Esophagus (tissue), 2 donors: ENCODE data around the gene CRACR2B. TPM values are rescaled to one million over a fixed set of nuclear protein-coding genes. Genes with fewer than 3 reads are reported as not detected.

Source experiments
- H3K27ac ChIP-seq, 2 donors: one replicate each; pipeline ENCODE4 v1.5.1; 2013; ENCODE audit warnings: low read depth in 2 of 2, mild to moderate bottlenecking in 2 of 2, inconsistent platforms in 1 of 2, low read length in 1 of 2, moderate library complexity in 1 of 2
- H3K27me3 ChIP-seq, 2 donors: one replicate each; pipeline ENCODE4 v1.6.1; 2013; ENCODE audit warnings: low read length in 2 of 2, control low read depth in 1 of 2, mild to moderate bottlenecking in 1 of 2; ENCODE audit not compliant: insufficient read depth in 2 of 2, control insufficient read depth in 1 of 2
- H3K36me3 ChIP-seq, 2 donors: one replicate each; pipeline ENCODE4 v1.6.1; 2013; ENCODE audit warnings: low read length in 1 of 2; ENCODE audit not compliant: control insufficient read depth in 2 of 2, insufficient read depth in 2 of 2
- H3K4me1 ChIP-seq, 2 donors: one replicate each; pipeline ENCODE4 v1.6.1; 2013; ENCODE audit warnings: low read length in 1 of 2; ENCODE audit not compliant: control insufficient read depth in 2 of 2, insufficient read depth in 2 of 2
- H3K4me3 ChIP-seq, 2 donors: one replicate each; pipeline ENCODE4 v1.5.1; 2013; ENCODE audit warnings: low read length in 2 of 2, mild to moderate bottlenecking in 2 of 2, low read depth in 1 of 2, moderate library complexity in 1 of 2
- H3K9me3 ChIP-seq, 2 donors: one replicate each; pipeline ENCODE4 v1.6.1; 2013; ENCODE audit warnings: mild to moderate bottlenecking in 2 of 2, low read depth in 1 of 2, low read length in 1 of 2, moderate library complexity in 1 of 2; ENCODE audit not compliant: control insufficient read depth in 2 of 2, insufficient read depth in 1 of 2
- WGBS, 2 donors: extraction: QIAGEN DNeasy Blood & Tissue Kit; methylation state at CpG; one replicate each; pipeline ENCODE4 v1.1.7; 2013; 5-methylcytosine and 5-hydroxymethylcytosine counted together
- polyA plus RNA-seq, 2 donors: library from polyadenylated mRNA; stranded (reverse); fragments of 200-250 nt; gene quantifications; one replicate each; pipeline ENCODE4 v1.2.3, GENCODE V29; 2013
- donor health status: healthy with polysubstance abuse.
- donor health status: Bipolar disorder and iron deficiency.

Gene CRACR2B
- polyA plus RNA-seq, 2 donors: 3.2 to 5.3 TPM

DNA sequence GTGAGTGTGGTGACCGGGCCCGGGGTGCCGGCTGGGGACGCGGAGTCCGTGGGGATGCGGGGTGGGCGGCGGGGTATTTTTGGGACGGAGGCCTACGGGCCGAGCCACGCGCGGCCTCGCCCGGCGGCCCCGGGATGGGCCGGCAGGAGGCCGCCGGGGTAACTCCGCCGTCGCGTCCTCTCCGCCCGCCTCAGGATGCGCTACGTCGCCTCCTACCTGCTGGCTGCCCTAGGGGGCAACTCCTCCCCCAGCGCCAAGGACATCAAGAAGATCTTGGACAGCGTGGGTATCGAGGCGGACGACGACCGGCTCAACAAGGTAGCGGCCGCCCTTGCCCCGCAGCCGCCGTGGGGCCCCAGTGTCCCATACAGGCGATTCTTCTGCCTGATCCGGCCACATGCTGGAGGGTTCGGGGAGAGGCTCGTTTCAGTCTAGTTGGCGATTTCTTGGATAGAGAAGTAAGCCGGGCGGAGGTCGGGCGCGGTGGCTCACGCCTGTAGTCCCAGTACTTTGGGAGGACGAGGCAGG lies 17.6 kb upstream of the CRACR2B start:
- WGBS, 2 donors: 0 to 1% methylated on average over 36 to 55 of the region's 55 CpGs
- no peaks in the 10 kb centered on the region for H3K9me3 ChIP-seq
- H3K4me1 ChIP-seq: peaks cover 0 to 11% of the 10 kb centered on the region in 2 donors
- H3K27ac ChIP-seq: peak overlapping the region; percentile 81 to 92
- H3K36me3 ChIP-seq: peaks cover 9 to 25% of the 10 kb centered on the region in 2 donors
- H3K4me3 ChIP-seq: peak overlapping the region; percentile 87 to 97
- no peaks in the 10 kb centered on the region for H3K27me3 ChIP-seq

- Histone ChIP-seq H3K27me3 (no peaks in the 10 kb centered on the region), H3K4me3 (peak overlapping the region in 1 of 2 donors; percentile 97), H3K27ac (peak overlapping the region in 1 of 2 donors; percentile 13), H3K9me3 (no peaks in the 10 kb centered on the region), H3K36me3 (peaks cover 9 to 25% of the 10 kb centered on the region in 2 donors), H3K4me1 (peaks cover 0 to 8% of the 10 kb centered on the region in 2 donors)
- 64 to 66% methylated on average over 14 of the region's 14 CpGs for WGBS, 2 donors
Observed at GRCh38 chr11:811446-812245, 16.1 kb upstream of the CRACR2B start.

- H3K4me1 ChIP-seq: peaks cover 0 to 8% of the 10 kb centered on the region in 2 donors
- H3K27ac ChIP-seq: peak overlapping the region in 1 of 2 donors; percentile 13
- H3K27me3 ChIP-seq: no peaks in the 10 kb centered on the region
- peaks cover 9 to 25% of the 10 kb centered on the region in 2 donors for H3K36me3 ChIP-seq
- H3K9me3 ChIP-seq: no peaks in the 10 kb centered on the region
- 83 to 88% methylated on average over 3 of the region's 3 CpGs for WGBS, 2 donors
- H3K4me3 ChIP-seq: no peak overlapping the region
Observed at GRCh38 chr11:812390-812789, 15.3 kb upstream of the CRACR2B start.

DNA sequence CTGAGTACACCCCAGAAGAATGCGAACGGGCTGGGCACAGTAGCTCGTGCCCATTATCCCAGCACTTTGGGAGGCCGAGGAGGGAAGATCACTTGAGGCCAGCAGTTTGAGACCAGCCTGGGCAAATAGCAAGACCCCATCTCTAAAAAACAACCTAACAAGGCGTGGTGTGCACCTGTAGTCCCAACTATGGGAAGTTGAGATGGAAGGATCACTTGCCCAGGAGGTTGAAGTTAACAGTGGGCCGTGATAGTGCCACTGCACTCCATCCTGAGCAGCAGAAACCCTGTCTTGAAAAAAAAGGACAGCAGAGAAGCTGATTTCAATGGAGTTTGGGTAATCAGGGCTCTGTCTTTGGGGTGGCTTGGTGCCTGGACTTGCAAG lies 14.7 kb upstream of the CRACR2B start:
- H3K27ac ChIP-seq: peak overlapping the region in 1 of 2 donors; percentile 0
- H3K36me3 ChIP-seq: peaks cover 9 to 25% of the 10 kb centered on the region in 2 donors
- 86 to 91% methylated on average over 6 of the region's 6 CpGs for WGBS, 2 donors
- H3K4me1 ChIP-seq: peaks cover 0 to 8% of the 10 kb centered on the region in 2 donors
- H3K9me3 ChIP-seq: no peaks in the 10 kb centered on the region
- H3K4me3 ChIP-seq: no peak overlapping the region
- H3K27me3 ChIP-seq: no peaks in the 10 kb centered on the region

- Histone ChIP-seq H3K27ac (peak overlapping the region in 1 of 2 donors; percentile 0), H3K36me3 (peaks cover 9 to 25% of the 10 kb centered on the region in 2 donors), H3K4me1 (peaks cover 0 to 11% of the 10 kb centered on the region in 2 donors), H3K9me3 (no peaks in the 10 kb centered on the region), H3K4me3 (no peak overlapping the region), H3K27me3 (no peaks in the 10 kb centered on the region)
- 82 to 84% methylated on average over 9 of the region's 9 CpGs for WGBS, 2 donors
Observed at GRCh38 chr11:813456-814096, 14.1 kb upstream of the CRACR2B start.

- H3K27me3 ChIP-seq: no peaks in the 10 kb centered on the region
- no peak overlapping the region for H3K27ac ChIP-seq
- peaks cover 9 to 25% of the 10 kb centered on the region in 2 donors for H3K36me3 ChIP-seq
- peaks cover 4 to 18% of the 10 kb centered on the region in 2 donors for H3K4me1 ChIP-seq
- no peaks in the 10 kb centered on the region for H3K9me3 ChIP-seq
- no peak overlapping the region for H3K4me3 ChIP-seq
- 83 to 84% methylated on average over 11 of the region's 11 CpGs for WGBS, 2 donors
Observed at GRCh38 chr11:815675-816432, 11.9 kb upstream of the CRACR2B start.

DNA sequence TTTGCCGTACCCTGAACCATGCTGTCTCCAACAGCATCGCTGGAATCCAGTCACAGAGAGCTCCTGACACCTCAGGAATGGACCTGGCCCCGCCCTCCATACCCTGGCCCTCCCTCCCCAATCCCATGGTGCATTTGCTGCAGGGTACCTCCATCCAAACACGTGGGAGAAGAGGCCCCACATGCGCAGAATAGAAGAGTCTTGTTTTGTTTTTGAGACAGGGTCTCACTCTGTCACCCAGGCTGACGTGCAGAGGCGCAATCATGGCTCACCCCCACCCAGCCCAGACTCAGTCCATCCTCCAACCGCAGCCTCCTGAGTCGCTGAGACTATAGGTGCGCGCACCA lies 11.3 kb upstream of the CRACR2B start:
- 78 to 82% methylated on average over 11 of the region's 11 CpGs for WGBS, 2 donors
- H3K4me3 ChIP-seq: no peak overlapping the region
- H3K36me3 ChIP-seq: peaks cover 9 to 23% of the 10 kb centered on the region in 2 donors
- no peaks in the 10 kb centered on the region for H3K27me3 ChIP-seq
- no peaks in the 10 kb centered on the region for H3K9me3 ChIP-seq
- H3K27ac ChIP-seq: no peak overlapping the region
- peaks cover 9 to 23% of the 10 kb centered on the region in 2 donors for H3K4me1 ChIP-seq

- Histone ChIP-seq H3K27me3 (no peaks in the 10 kb centered on the region), H3K9me3 (no peaks in the 10 kb centered on the region), H3K27ac (peak within 1 kb of the TSS; percentile 93 to 98), H3K4me1 (peaks cover 13 to 22% of the 10 kb centered on the region in 2 donors), H3K36me3 (peaks cover 8 to 9% of the 10 kb centered on the region in 2 donors), H3K4me3 (peak within 1 kb of the TSS; percentile 78)
- WGBS, 2 donors: 17% methylated on average over 20 of the region's 20 CpGs
Observed at GRCh38 chr11:818396-819128, 9.2 kb upstream of the CRACR2B start, which contains the start of gene PNPLA2. TSS of gene PNPLA2 (plus strand) at chr11:818914. CDS start at chr11:819719, 805 bp downstream.
